GM19455 (cell line): ENCODE data around the gene MUSK.
"Not testable (repeated sequence)": the region's sequence is repeated elsewhere in the genome, so short reads cannot be mapped to it uniquely, and the experiment has no call there.

Source experiments
- ATAC-seq: cut with Tn5 transposase; IDR thresholded peaks from one replicate; pipeline ENCODE4 v1.9.1; 2021; ENCODE audit not compliant: unreplicated experiment

MUSK gene

DNA sequence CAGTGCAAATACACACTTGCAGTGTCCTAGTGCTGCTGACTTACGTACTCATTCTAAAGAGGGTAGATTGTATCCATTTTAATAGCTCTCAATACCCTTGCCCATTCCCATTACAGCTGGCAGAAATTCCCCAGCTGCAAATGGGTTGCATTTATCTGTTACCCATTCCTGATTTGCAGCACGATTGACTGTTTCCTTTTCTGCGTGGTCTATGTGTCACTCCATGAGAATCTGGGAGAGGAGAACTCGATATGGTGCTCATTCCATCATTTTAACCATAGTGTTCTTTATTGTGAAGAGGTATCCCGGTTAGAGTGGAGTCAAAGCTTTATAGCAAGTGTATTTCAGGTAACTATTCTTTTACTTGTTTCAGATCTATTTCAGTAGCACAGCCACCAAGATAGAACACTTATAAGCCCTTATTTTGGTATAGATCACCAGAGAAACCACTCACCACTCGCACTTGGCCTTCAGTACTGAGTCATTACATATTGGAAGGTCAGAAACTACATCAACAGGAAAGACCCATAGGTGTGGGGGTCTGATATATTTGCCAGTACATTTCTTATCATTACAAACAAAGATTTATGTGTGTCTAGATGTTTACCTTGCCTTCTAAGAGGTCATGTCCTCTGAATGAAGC lies 139.5 kb downstream of the MUSK start:
- ATAC-seq: peak; percentile 68

DNA sequence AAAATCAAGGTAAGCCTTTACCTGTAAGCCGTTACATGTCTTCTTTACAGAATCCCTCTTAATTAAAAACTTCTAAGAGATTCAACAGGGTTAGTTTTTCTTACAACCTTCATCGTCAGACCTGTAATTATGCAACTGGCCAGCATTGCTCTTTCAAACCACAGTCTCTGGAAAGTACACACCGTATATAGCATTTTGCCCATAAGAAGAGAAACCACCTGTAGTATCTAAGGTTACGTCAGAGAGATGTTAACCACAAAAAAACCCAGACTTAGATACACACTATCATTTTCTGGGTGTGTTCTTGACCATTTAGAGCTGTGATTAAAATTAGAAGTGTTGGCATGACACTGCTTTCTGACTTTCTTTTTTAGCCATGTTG lies 140.0 kb downstream of the MUSK start:
- peak; percentile 77 for ATAC-seq

DNA sequence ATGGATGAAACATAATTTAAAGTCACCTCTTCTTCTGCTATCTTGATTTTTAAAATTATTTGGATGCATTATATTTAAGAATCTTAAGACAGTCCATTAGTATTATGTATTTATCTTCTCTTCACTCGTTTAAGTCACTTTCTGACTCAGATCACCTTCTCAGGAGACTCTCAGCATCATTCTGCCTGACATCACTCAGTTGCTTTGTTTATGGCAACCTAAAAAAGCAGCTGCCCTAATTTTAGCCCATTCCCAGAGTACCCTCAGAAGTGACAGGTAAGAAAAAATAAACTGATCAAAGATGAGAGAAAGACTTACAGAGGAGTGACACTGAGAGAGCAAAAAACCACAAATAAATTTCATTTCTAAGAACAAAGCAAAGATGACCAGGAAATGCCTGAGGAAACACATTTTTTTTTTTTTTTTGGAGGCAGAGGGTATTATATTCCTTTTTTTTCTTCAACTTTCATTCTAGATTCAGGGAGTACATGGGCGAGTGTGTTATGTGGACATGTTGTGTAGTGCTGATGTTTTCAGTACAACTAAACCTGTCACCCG lies 140.5 kb downstream of the MUSK start:
- no peak for ATAC-seq

DNA sequence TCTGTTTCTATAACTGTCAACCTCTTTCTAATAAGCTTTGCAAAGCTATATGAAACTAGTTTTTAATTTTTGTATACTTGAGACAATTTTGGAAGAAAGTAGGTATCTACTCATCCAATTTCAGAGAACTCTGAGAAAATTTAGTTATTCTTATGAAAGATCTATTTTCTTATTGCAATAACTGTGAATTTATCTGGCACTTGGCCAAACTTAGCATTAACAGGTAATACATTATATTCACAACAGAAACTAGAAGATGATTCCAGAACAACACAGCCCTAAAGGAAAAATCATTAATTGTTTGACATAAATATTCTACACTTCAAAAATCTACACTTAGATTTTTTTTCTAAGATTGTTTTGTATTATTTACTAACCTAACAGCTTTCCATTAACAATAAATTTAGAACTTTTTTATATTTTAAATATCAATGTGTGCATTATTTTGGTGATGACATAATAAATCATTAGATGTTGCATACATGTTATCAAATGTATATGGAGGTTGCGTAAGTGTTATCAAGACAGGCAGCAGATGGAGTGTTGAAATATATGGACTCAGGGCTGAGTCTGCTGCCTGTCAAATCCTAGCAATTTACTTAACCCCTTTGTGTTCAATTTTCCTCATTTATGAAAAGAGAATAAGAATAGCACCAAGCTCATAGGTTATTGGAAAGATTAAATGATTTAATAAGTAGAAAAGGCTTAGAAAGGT lies 141.8 kb downstream of the MUSK start:
- ATAC-seq: no peak

DNA sequence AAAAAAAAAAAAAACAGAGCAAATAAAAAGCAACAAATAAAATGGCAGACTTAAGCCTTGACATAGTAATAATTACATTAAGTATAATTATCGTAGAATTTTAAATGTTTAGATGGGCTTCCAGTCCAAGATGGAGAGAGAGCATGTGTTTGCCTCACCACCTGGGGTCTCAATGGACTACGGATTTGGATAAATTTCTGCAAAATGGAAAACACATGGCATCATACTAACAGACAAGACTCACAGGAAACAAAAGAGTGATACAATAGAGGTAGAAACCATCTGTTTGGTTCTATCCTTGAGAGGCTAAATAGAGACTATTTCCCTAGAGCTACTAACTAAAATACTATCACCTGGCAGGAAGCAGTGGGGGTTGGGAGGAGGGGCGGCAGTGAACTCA lies 144.3 kb downstream of the MUSK start:
- no peak for ATAC-seq

DNA sequence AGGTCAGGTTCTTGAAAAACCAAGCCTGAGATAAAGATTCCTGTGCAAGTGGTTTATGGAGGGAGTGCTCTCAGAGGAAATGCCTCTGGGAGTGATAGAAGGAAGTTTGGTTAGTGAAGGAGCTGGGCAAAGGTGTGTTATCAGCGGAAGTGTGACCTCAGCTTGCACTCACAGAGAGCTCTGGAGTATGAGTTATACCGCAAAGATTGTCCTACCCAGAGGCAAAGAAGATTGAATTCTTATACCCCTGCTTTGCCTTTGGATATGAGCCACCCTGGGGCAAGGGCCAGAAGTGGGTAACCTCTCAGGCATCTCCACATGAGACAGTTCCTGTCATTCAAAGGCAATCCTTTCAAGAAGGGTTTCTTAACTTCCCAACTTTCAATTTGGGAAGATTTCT lies 145.6 kb downstream of the MUSK start:
- ATAC-seq: no peak

DNA sequence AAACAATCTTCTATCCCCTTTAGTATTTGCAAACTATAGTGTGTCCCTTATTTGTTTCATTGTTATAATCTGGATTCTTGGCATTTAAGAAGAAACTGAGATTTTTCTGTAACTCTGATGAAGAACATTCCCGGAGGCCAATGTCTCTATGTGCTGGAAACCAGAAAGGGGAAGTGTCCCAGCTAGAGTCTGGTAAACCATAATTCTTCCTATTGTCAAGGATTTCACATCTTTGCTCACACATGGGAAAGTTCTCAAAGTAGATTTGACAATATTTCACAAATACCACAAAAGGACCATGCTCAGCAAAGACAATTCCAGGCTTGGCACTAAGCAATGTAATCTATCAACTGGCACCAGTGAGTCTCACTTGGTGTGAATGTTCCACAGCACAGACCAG lies 146.8 kb downstream of the MUSK start:
- no peak for ATAC-seq

DNA sequence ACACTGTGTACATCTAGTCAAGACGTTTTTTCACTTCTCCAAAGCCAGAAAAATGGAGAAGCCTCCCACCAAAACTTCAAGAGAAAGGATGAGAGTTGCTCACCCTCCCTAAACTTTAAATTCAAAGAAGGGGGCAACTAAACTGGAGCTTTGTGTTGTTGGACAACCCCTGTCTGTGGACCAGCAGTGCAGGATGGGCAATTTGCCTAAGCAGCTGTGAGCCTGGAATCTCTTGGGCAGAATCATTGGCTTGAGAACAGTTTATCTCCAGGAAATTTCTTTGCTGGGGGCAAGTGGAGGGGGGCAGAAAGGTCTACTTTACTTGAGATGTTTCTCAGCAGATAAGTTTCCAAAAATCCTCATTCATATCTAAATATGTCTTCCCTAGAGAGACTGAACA lies 151.8 kb downstream of the MUSK start:
- no peak for ATAC-seq

DNA sequence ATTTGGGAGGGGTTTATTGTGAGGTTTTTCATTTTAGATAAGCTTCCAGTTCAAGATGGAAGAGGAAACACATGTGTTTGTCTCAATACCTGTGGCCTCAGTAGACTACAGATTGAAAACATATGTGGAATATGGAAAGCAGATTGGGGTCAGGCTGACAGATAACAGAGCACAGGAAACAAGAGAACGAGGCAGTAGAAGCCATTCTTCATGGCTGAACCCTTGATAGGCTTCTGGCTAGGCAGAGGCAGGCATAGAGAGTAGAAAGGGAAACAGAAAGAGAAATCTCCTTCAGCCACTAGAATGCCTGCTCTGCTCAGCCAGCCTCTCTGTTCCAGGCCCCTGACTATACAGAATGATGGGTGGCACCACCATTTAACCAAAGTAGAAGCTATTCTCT lies 152.5 kb downstream of the MUSK start:
- peak; percentile 75 for ATAC-seq

DNA sequence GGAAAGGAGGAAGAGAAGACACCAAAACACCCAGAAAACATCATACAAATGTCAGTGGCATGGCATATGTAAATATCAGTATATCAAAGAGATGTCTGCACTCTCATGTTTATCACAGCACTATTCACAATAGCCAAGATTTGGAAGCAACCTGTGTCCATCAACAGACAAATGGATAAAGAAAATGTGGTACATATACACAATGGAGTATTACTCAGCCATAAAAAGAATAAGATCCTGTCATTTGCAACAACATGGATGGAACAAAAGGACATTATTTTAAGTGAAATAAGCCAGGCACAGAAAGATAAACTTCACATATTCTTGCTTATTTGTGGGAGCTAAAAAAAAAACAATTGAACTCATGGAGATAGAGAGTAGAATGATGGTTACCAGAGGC lies 156.5 kb downstream of the MUSK start:
- ATAC-seq: not testable (repeated sequence)

DNA sequence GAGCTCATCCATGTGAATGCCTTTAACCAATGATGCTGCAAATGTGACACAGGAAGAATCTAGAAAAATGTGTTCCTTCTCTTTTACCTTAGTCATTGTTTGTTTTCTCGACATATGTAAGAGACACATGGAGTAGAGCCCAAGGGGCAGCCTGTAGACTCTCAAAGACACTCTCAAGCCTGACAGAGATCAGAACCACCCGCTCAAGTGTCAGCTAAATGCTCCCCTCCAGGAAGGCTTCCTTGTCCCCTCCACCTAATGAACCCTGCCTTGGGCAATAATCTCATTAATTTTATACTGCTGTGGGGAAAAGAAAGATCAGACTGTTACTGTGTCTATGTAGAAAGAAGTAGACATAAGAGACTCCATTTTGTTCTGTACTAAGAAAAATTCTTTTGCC lies 157.4 kb downstream of the MUSK start:
- no peak for ATAC-seq

DNA sequence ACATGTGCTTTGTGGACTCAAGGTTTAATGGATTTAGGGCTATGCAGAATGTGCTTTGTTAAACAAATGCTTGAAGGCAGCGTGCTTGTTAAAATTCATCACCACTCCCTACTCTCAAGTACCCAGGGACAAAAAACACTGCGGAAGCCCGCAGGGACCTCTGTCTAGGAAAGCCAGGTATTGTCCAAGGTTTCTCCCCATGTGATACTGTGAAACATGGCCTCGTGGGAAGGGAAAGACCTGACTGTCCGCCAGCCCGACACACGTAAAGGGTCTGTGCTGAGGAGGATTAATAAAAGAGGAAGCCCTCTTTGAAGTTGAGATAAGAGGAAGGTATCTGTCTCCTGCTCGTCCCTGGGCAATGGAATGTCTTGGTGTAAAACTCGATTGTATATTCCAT lies 157.8 kb downstream of the MUSK start:
- ATAC-seq: not testable (repeated sequence)

DNA sequence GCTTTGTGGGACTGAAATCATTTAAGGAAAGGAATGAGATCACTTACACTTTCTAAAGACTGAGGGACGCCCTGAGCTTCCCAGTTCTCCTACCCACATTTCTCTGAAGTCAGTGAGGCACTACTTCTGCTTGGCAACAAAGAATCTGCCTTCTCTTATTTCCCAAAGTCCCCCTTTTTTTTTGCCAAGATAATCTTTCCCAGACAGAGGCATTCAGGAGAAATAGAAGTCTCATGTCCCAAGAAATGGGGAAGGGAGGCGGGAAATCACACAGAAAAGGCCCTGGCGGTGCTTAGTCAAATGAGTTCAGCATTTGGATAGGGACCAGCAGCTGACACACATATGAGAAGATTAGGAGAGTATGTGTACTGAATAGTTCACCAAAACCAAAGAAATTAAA lies 159.7 kb downstream of the MUSK start:
- no peak for ATAC-seq

DNA sequence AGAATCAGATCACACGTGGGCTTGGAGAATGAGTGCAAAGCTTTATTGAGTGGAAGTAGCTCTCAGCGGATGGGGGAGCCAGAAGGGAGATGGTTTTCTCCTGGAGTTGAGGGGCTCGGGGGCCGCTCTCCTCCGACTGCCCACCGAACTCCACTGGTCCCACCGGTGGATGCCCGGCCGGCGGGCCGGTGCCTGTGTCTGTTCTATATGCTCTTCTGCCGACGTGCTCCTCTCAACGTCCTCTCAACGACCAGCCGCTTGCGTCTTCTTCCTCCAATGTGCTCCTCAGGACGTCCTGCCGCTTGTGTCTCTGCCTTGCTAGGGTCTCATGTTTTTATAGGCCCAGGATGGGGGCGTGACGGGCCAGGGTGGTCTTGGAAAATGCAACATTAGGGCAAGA lies 161.9 kb downstream of the MUSK start:
- no peak for ATAC-seq

DNA sequence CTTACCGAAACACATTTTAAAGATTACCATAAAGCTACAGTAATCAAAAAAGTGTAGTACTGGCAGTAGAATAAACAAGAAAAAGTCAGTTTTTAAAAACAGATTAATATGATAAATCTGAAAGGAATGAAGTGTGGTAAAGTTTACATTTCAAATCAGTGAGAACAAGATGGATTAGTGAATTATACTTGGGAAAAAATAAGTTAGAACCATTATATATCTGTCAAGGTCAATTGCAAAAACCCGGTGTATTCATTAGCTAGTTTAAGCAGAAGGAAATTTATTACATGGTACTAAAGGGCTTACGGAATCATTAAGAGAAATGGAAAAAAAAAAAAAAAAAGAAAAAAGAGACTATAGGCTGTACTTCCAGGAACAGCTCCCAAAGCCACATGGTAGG lies 164.3 kb downstream of the MUSK start:
- ATAC-seq: no peak

DNA sequence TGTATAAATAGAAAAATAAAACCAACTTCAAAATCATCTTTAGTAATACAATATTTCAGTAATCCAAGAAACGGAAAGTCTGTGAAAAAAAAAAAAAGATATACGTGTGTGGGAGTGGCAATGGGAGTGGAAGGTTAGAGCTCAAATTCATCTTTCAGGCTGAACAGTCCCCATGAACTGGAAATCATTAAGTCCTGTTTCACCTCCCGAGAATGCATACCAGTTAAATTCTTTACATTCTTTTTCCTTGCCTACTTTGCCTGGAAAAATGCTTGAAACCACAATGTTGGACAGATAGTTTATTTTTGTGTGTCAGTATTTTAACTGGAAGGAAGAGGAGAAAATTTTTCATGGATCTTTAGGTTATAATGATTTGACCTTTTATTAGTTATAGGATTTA lies 166.8 kb downstream of the MUSK start:
- no peak for ATAC-seq

DNA sequence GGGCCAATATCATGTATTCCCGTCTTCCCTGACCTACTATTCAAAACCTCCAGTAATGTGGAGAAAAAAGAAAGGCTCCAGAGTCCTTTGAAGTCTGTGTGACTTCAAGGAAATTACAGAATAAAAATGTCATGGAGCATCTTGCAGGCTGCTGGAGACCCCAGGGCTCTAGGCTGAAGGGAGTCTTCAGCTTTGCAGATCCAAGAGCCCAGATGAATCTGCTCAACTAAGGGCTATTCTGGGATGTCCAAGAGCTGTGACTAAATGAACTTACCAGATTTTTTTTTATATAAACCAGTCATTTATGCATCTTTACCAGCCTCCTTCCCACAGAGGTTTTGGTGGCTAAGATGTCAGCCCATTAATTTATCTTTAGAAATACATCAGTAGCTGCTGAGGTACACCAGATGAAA lies 167.3 kb downstream of the MUSK start:
- ATAC-seq: no peak

DNA sequence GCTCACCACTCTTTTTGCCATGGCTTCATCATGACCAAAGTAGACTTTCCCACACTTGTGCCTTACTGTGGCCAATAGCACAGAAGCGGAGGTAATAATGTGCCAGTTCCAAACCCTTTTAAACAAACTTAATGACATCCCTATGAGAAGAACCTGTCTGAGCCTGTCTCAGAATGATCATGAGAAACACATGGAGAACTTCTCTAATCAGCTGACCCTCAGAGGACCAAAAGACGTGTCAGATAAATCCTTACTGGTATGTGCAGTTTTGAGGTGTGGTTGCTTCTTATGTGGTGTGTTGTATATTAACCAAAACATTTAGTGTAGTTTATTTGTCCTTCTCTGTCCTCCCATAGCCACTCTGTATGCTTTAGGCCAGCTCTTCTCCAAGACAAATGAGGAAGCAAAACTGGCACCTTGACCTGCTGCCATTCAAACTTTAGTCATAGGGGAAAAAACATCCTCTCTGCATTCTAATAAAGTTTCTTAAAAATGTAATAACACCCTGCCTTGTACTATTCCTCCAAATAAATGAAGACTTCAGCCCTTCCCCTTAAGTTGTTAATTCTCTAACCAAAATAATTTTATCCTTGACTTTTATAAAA lies 168.9 kb downstream of the MUSK start:
- no peak for ATAC-seq

DNA sequence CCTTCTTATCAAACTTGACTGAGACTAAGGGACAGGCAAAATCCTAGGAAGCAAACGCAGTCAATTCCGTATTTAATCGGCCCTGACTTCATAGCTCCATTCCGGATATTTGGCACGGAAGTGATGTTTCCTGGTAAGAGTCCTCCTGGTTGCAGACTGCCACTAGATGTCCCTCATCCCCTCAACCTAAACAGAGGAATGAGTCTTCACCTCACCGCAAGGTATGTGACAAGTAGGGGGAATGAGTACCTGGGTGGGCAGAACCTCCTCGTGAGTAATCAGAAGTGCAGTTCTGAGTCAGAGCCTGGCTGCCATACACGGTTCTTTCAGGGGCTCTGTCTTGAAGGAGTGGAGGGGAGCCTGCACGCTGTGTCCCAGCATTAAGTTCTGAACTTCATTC lies 173.6 kb downstream of the MUSK start:
- no peak for ATAC-seq

DNA sequence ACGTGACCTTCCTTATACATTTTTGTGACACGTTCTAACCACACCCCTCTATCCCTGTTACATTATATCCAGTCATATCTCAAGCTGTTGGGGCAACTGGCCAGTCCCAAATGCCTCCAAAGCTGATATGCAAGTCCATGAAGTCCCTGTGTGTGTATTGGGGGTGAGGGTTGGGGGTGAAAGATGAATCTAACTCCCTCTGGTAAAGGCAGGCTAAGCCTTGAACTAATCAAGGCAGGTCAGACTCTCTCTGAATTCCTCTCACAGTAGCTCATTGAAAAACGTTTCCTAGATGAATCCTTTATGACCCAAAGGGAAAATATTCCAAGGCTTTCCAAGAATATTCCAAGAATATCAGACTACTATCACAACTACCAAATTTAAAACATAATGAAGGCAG lies 174.4 kb downstream of the MUSK start:
- ATAC-seq: no peak

DNA sequence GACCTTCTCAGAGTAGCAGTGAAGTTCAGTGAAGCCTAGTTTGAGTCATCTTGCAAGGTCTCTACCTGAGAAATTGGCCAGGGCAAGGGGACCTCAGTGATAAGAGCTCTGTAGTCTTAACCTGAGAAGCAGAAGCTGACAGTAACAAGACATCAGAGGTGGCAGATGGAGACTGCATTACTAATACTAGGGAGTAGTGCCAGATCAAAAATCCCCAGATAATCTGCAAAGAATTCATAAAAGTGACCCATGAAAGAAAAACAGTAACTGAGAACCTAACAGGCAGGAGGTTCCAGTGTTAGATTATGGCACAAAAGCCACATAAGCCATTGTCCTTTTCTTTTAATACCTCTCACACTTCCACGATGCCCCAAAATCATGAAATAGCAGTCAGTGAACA lies 175.5 kb downstream of the MUSK start:
- no peak for ATAC-seq

DNA sequence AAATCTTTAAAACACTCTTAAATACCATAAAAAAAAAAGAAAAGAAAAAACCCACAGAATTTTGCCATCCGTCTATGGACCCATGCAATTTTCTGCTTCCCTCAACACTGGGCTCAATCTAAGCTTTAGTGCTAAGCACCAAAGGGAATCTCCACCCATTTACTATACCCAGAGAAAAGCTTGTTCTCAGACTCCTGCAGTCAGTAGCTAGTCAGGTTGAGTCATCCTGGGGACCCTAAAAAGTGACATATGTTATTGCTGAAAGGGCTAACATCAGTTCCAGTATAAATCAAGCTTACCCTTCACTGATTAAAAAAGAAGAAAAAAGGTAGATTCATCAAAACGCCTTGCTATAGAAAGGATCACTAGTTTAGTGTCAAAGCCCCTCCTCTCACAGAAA lies 177.6 kb downstream of the MUSK start:
- ATAC-seq: no peak
